Heart right ventricle (tissue), 16 donors: Measurements from ENCODE around the gene ARMC7. TPM values are rescaled to one million over a fixed set of nuclear protein-coding genes. Genes with fewer than 3 reads are reported as not detected.
"Not testable (repeated sequence)": the region's sequence is repeated elsewhere in the genome, so short reads cannot be mapped to it uniquely, and the experiment has no call there.

Source experiments
- ATAC-seq, 8 donors: fragments of 200-7000 bp; cut with Tn5 transposase; one replicate each; pipeline ENCODE4 v1.9.1; 2020; ENCODE audit warnings: mild to moderate bottlenecking in 8 of 8, moderate library complexity in 8 of 8, moderate number of reproducible peaks in 1 of 8
- DNase-seq, 2 donors: peaks; one replicate each; pipeline ENCODE4 v3.0.0-alpha.2; 2020
- H3K27ac ChIP-seq, 10 donors: fragments of 200-600 bp; sonication (generic) in 2 of 10; one replicate each; pipeline versions ENCODE4 v1.5.0 to v1.8.0; 2020 to 2022; ENCODE audit warnings: mild to moderate bottlenecking in 3 of 10
- H3K27me3 ChIP-seq, 7 donors: fragments of 200-600 bp; one replicate each; pipeline ENCODE4 v1.8.0; 2021 to 2022; ENCODE audit warnings: mild to moderate bottlenecking in 2 of 7
- H3K36me3 ChIP-seq, 9 donors: fragments of 200-600 bp; sonication (generic) in 1 of 9; one replicate each; pipeline versions ENCODE4 v1.5.0 to v1.8.0; 2020 to 2022; ENCODE audit warnings: mild to moderate bottlenecking in 2 of 9
- H3K4me1 ChIP-seq, 9 donors: fragments of 200-600 bp; sonication (generic) in 1 of 9; one replicate each; pipeline versions ENCODE4 v1.5.0 to v1.8.0; 2020 to 2022; ENCODE audit warnings: mild to moderate bottlenecking in 4 of 9
- H3K4me3 ChIP-seq, 10 donors: fragments of 200-600 bp; sonication (generic) in 2 of 10; one replicate each; pipeline versions ENCODE4 v1.5.0 to v1.8.0; 2020 to 2022; ENCODE audit warnings: mild to moderate bottlenecking in 7 of 10, moderate library complexity in 2 of 10
- H3K9me3 ChIP-seq, 11 donors: fragments of 200-600 bp in 10 of 11; sonication (generic) in 2 of 11; one replicate each; pipeline versions ENCODE4 v1.5.0 to v1.8.0; 2013 to 2022; ENCODE audit warnings: mild to moderate bottlenecking in 2 of 11, control low read depth in 1 of 11, moderate library complexity in 1 of 11
- WGBS, 2 donors: extraction: QIAGEN DNeasy Blood & Tissue Kit; methylation state at CpG; one replicate each; pipeline ENCODE4 v1.1.7; 2013; ENCODE audit warnings: inconsistent platforms in 1 of 2; 5-methylcytosine and 5-hydroxymethylcytosine counted together
- intact Hi-C, 10 donors: fragments of 100-400 bp; cut with DNase I; formaldehyde crosslinking; loops; one replicate each; pipeline versions ENCODE4 v1.11.1 to v1.14.2; 2022
- polyA plus RNA-seq, 2 donors: library from polyadenylated mRNA; stranded (reverse); fragments of 200-250 nt; gene quantifications; one replicate each; pipeline ENCODE4 v1.2.3, GENCODE V29; 2013
- total RNA-seq, 10 donors: library from RNA; stranded (reverse); fragmentation: NEBNext Ultra II Directional in 3 of 10; extraction: Animal tissue kit (Norgen Biotek cat#: 25700) in 3 of 10; gene quantifications; one replicate each; pipeline versions ENCODE4 v1.2.1 to v1.2.4, GENCODE V29; 2021 to 2023
- TF ChIP-seq, protein P1 (sequence below), 9 donors: fragments of 200-600 bp; sonication (generic) in 2 of 9; IDR thresholded peaks; one replicate each; pipeline versions ENCODE4 v1.5.0 to v1.8.0; 2021 to 2022; ENCODE audit warnings: antibody characterized with exemption in 9 of 9, mild to moderate bottlenecking in 5 of 9, moderate library complexity in 1 of 9
- donor health status: Arrhythmogenic right ventricular cardiomyopathy.
- donor health status: ischemic (EF 13 %, LVEDD 7.1; RV severe dilation, severe dysfunction).
- donor health status: healthy with polysubstance abuse.
- donor health status: DM: no; HTN: yes; CAD: no.
- donor health status: DM: no; HTN: no; CAD: no.
- donor health status: ischemic (EF 25% LVEDD 6.9; RV normal size, moderate dysfunction).
- donor health status: ischemic (EF 25% LVEDD 5.7; RV mildly dilated, moderate dysfunction).
- donor health status: healthy.
- donor health status: DM: yes; HTN: yes; CAD: no.
- donor health status: Ischemic cardiomyopathy.
- donor health status: ischemic (EF 35%, LVEDD 5.7; RV mildly dilated, moderate dysfunction).
- donor health status: nonischemic (EF 11% LVEDD 7.7; RV severe dilation, severe dysfunction).
- donor health status: DM: yes; HTN: yes; CAD: no.
- donor health status: PGD.
- donor health status: ischemic (EF 29% LVEDD 5.4; RV normal size, mild dysfunction).
- donor health status: nonischemic (EF 23%, LVEDD 6.1; RV moderate dilation, normal function).

The ARMC7 gene
- total and polyA plus RNA-seq, 12 donors, result 3.1 to 7.9 (median 5.2) TPM

DNA sequence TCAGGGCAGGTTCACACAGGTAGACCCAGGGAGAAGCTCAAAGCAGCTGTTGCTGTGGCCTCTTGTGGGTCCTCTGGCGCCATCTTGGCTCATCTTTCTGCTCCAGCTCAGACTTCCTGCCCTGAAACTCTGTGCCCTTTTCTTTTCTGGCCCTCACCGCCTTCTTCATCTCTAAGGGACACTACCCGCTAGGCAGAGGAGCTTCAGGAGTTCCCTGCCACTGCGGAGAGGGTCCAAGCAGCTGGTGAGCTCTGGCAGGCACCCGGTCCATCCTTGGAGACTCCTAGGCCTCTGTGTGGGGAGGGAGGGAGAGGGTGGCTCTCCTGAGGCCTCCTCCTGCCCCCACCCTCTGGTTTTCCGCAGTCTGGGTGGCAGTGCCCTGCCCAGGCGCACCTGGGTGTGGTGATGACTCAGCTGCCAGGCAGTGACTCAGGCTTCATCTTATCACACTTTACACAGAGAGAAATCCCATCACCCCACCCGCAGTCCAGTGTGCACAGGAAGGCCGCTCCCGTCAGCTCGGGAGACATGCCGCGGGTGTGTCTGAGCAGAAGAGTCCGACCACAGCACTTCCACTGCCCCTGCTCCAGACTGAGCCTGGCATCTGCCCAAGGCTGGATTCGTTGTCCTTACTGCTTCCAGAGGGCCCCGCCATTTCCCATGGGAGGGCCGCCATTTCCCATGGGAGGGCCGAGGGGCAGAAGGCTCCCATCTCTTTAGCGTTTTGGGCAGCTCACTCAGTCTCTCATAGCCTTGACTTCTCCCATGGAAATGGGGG lies 14.5 kb downstream of the ARMC7 start:
- Histone ChIP-seq H3K27me3 (no peaks in the 10 kb centered on the region), H3K9me3 (no peaks in the 10 kb centered on the region), H3K36me3 (peaks cover 0 to 33% (median 0%) of the 10 kb centered on the region in 9 donors), H3K27ac (peak overlapping the region in 8 of 10 donors; percentile 7 to 72 (median 42)), H3K4me1 (peaks cover 0 to 28% (median 10%) of the 10 kb centered on the region in 9 donors), H3K4me3 (no peak overlapping the region)
- ATAC-seq, result peak; percentile 55 to 86 (median 72)
- TF ChIP-seq, protein P1, sequence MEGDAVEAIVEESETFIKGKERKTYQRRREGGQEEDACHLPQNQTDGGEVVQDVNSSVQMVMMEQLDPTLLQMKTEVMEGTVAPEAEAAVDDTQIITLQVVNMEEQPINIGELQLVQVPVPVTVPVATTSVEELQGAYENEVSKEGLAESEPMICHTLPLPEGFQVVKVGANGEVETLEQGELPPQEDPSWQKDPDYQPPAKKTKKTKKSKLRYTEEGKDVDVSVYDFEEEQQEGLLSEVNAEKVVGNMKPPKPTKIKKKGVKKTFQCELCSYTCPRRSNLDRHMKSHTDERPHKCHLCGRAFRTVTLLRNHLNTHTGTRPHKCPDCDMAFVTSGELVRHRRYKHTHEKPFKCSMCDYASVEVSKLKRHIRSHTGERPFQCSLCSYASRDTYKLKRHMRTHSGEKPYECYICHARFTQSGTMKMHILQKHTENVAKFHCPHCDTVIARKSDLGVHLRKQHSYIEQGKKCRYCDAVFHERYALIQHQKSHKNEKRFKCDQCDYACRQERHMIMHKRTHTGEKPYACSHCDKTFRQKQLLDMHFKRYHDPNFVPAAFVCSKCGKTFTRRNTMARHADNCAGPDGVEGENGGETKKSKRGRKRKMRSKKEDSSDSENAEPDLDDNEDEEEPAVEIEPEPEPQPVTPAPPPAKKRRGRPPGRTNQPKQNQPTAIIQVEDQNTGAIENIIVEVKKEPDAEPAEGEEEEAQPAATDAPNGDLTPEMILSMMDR (IDR thresholded peaks at IDR 0.05), result no peak
- intact Hi-C loops, result no loop called here
- WGBS, 2 donors, result 66 to 68% methylated on average over 19 of the region's 19 CpGs
- DNase-seq, result peak; percentile 40 to 50

DNA sequence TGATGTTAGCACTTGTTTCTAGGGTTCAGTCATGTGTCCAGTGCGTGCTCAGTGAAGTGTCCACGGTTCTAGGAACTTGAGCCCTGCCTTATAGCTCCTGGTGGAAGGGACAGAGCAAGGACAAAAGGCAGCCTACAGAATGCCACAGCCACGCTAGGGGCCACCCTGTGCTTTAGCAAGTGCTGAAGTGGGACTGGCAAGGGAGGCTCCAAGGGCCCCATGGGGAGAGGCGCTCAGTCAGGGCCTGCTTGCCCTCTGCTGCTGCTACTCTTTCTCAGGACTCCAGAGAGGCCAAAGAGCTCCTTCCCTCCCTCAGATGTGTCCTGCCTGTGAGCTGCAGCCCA lies 15.0 kb downstream of the ARMC7 start:
- H3K27me3 ChIP-seq, result no peaks in the 10 kb centered on the region
- H3K36me3 ChIP-seq, result peaks cover 0 to 35% (median 0%) of the 10 kb centered on the region in 9 donors
- peak overlapping the region in 6 of 10 donors; percentile 7 to 72 (median 30) for H3K27ac ChIP-seq
- peaks cover 0 to 26% (median 10%) of the 10 kb centered on the region in 9 donors for H3K4me1 ChIP-seq
- intact Hi-C loops, result no loop called here
- WGBS, 2 donors, result 92 to 93% methylated on average over 4 of the region's 4 CpGs
- H3K4me3 ChIP-seq, result no peak overlapping the region
- no peaks in the 10 kb centered on the region for H3K9me3 ChIP-seq
- ATAC-seq (peak in 2 of 8 donors; percentile 7 to 20), DNase-seq (no peak)
- TF ChIP-seq, protein P1 (IDR thresholded peaks at IDR 0.05), result no peak

DNA sequence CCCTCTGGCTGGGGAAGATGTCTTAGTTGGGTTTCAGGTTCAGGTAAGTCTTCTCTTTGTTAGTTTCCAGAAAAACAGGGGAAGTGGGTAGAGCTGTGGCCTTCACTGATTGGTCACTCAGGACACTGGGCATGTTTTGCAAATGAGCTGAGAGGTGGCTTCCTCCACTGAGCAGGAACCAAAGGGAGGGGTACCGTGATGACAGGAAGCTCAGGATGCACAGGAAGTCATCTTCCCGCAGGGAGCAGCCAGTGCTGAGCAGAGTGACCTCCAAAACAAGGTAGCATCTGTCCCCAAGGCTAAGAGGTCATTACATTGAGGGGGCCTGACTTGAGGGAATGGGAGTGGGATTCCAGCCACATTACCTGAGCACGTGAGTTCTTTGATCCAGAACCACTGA lies 16.2 kb downstream of the ARMC7 start:
- H3K27ac ChIP-seq, result peak overlapping the region in 2 of 10 donors; percentile 10 to 72
- H3K9me3 ChIP-seq, result no peaks in the 10 kb centered on the region
- peaks cover 0 to 32% (median 0%) of the 10 kb centered on the region in 9 donors for H3K36me3 ChIP-seq
- H3K4me3 ChIP-seq, result no peak overlapping the region
- H3K4me1 ChIP-seq, result peaks cover 0 to 34% (median 16%) of the 10 kb centered on the region in 9 donors
- intact Hi-C loops, result no loop called here
- ATAC-seq (no peak), DNase-seq (no peak)
- H3K27me3 ChIP-seq, result no peaks in the 10 kb centered on the region
- WGBS, 2 donors, result 44 to 52% methylated on average over 3 of the region's 3 CpGs
- TF ChIP-seq, protein P1 (IDR thresholded peaks at IDR 0.05), result no peak

DNA sequence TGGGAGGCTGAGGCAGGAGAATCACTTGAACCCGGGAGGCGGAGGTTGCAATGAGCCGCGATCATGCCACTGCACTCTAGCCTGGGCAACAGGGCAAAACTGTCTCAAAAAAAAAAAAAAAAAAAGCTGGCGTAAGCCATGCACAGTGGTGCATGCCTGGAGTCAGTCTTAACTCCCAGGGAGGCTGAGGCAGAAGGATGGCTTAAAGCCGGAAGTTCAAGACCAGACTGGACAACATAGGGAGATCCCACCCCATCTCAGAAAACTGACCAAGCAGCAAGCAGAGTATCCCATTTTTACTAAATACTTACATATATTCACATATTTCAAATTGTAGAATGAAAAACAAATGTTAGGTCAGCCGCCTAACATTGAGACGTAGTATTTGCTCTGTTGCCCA lies 17.2 kb downstream of the ARMC7 start:
- DNase-seq (no peak), ATAC-seq (no peak)
- Histone ChIP-seq H3K4me1 (peaks cover 0 to 39% (median 21%) of the 10 kb centered on the region in 9 donors), H3K27me3 (no peaks in the 10 kb centered on the region), H3K9me3 (no peaks in the 10 kb centered on the region), H3K36me3 (peaks cover 0 to 23% (median 0%) of the 10 kb centered on the region in 9 donors), H3K27ac (no peak overlapping the region), H3K4me3 (no peak overlapping the region)
- WGBS, 2 donors, result 88 to 96% methylated on average over 8 of the region's 8 CpGs
- TF ChIP-seq, protein P1 (IDR thresholded peaks at IDR 0.05), result no peak
- intact Hi-C loops, result no loop called here

DNA sequence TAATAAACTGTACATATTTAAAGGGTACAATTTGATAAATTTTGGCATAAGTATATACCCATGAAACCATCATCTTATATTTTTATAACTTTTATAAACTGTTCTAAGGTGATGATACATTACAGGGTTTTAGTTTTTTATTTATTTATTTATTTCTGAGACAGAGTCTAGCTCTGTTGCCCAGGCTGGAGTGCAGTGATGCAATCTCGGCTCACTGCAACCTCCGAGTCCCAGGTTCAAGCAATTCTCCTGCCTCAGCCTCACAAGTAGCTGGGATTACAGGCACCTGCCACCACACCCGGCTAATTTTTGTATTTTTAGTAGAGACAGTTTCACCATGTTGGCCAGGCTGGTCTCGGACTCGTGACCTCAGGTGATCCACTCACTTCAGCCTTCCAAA lies 18.2 kb downstream of the ARMC7 start:
- ATAC-seq, DNase-seq, H3K9me3 ChIP-seq, H3K27me3 ChIP-seq, H3K4me3 ChIP-seq, H3K27ac ChIP-seq: not testable (repeated sequence)
- Histone ChIP-seq H3K36me3 (peaks cover 0 to 23% (median 0%) of the 10 kb centered on the region in 9 donors), H3K4me1 (peaks cover 0 to 44% (median 26%) of the 10 kb centered on the region in 9 donors)
- WGBS, 2 donors, result 91 to 95% methylated on average over 5 of the region's 5 CpGs
- intact Hi-C loops, result loop anchor here in 1 of 10 donors (1.0 kb wide), 1 partner anchor 13 kb away; no protein-coding TSS in a partner anchor
